OCI-LY1 (cell line): Measurements from ENCODE around the gene PTGS2.

Experiments used
- H2AFZ ChIP-seq: fragments of 200-600 bp; sonication (generic), shearing (Covaris generic); 2 replicates; pipeline ENCODE4 v1.6.0; 2014; ENCODE audit warnings: antibody characterized with exemption, mild to moderate bottlenecking, low read length
- H3F3A ChIP-seq: fragments of 200-600 bp; sonication (generic), shearing (Covaris generic); 2 replicates; pipeline ENCODE4 v1.6.0; 2014; ENCODE audit warnings: mild to moderate bottlenecking, antibody characterized with exemption, low read length, moderate library complexity; ENCODE audit not compliant: insufficient read depth
- H3K27ac ChIP-seq: fragments of 200-600 bp; sonication (generic); 2 replicates; pipeline ENCODE4 v1.5.1; 2014; ENCODE audit warnings: low read length, mixed run types, mild to moderate bottlenecking, low read depth; ENCODE audit not compliant: poor library complexity, severe bottlenecking
- H3K27me3 ChIP-seq: fragments of 200-600 bp; sonication (generic); 2 replicates; pipeline ENCODE4 v1.6.0; 2014; ENCODE audit warnings: antibody characterized with exemption, mild to moderate bottlenecking, low read length, moderate library complexity; ENCODE audit not compliant: insufficient read depth
- H3K36me3 ChIP-seq: fragments of 200-600 bp; sonication (generic); 2 replicates; pipeline ENCODE4 v1.6.1; 2014; ENCODE audit warnings: mild to moderate bottlenecking, antibody characterized with exemption, low read length, moderate library complexity, mixed read lengths; ENCODE audit not compliant: insufficient read depth
- H3K4me1 ChIP-seq: fragments of 200-600 bp; sonication (generic); 2 replicates; pipeline ENCODE4 v1.5.1; 2014; ENCODE audit warnings: mild to moderate bottlenecking, low read length, moderate library complexity; ENCODE audit not compliant: insufficient read depth, severe bottlenecking
- H3K4me2 ChIP-seq: fragments of 200-600 bp; sonication (generic), shearing (Covaris generic); 2 replicates; pipeline ENCODE4 v1.6.1; 2014; ENCODE audit warnings: low read length
- H3K4me3 ChIP-seq: fragments of 200-600 bp; sonication (generic); 2 replicates; pipeline ENCODE4 v1.5.1; 2014; ENCODE audit warnings: low read length, low read depth, mild to moderate bottlenecking, mixed read lengths; ENCODE audit not compliant: poor library complexity, severe bottlenecking
- H3K79me2 ChIP-seq: fragments of 200-600 bp; shearing (Covaris generic); 2 replicates; pipeline ENCODE4 v1.6.1; 2016; ENCODE audit warnings: mixed run types, low read length, mixed read lengths; ENCODE audit not compliant: insufficient read depth
- H3K9ac ChIP-seq: fragments of 200-600 bp; sonication (generic), shearing (Covaris generic); 2 replicates; pipeline ENCODE4 v1.6.1; 2014; ENCODE audit warnings: mild to moderate bottlenecking, low read length, mixed read lengths
- H3K9me2 ChIP-seq: fragments of 200-600 bp; sonication (generic), shearing (Covaris generic); 2 replicates; pipeline ENCODE4 v1.6.1; 2014; ENCODE audit warnings: low read depth, mild to moderate bottlenecking, low read length, mixed read lengths
- H3K9me3 ChIP-seq: fragments of 200-600 bp; shearing (Covaris generic); 2 replicates; pipeline ENCODE4 v1.6.1; 2014; ENCODE audit warnings: low read length, mixed read lengths
- H4K20me1 ChIP-seq: fragments of 200-600 bp; sonication (generic), shearing (Covaris generic); 2 replicates; pipeline ENCODE4 v1.6.0; 2016; ENCODE audit warnings: mild to moderate bottlenecking, low read length; ENCODE audit not compliant: insufficient read depth
- CTCF ChIP-seq: fragments of 200-600 bp; sonication (generic), shearing (Covaris generic); IDR thresholded peaks from 2 replicates; pipeline ENCODE4 v1.5.1; 2017; ENCODE audit warnings: mild to moderate bottlenecking, antibody characterized with exemption, low read length, moderate library complexity, mixed read lengths
- EZH2 ChIP-seq: fragments of 200-600 bp; sonication (generic), shearing (Covaris generic); IDR thresholded peaks from 2 replicates; pipeline ENCODE4 v1.8.0; 2017; ENCODE audit warnings: borderline replicate concordance, mixed run types, mild to moderate bottlenecking, antibody characterized with exemption, low read length, moderate library complexity, mixed read lengths

PTGS2 gene

GRCh38 chr1:186679924-186680244 is 339 bp downstream of the PTGS2 start:
- Histone ChIP-seq H3K27me3 (no peaks in the 10 kb centered on the region), H3K9me3 (no peaks in the 10 kb centered on the region), H3K4me2 (no peak overlapping the region), H4K20me1 (no peaks in the 10 kb centered on the region), H3K79me2 (no peaks in the 10 kb centered on the region), H3F3A (no peaks in the 10 kb centered on the region), H3K36me3 (no peaks in the 10 kb centered on the region), H3K9ac (no peak overlapping the region), H3K9me2 (no peaks in the 10 kb centered on the region), H3K4me3 (no peak overlapping the region), H2AFZ (no peak overlapping the region), H3K27ac (no peak overlapping the region), H3K4me1 (no peaks in the 10 kb centered on the region)
- TF ChIP-seq CTCF (no peak), EZH2 (no peak)

- TF ChIP-seq CTCF (no peak), EZH2 (no peak)
- Histone ChIP-seq H3K79me2 (no peaks in the 10 kb centered on the region), H3K9me2 (no peaks in the 10 kb centered on the region), H3K4me3 (no peak overlapping the region), H3K4me1 (no peaks in the 10 kb centered on the region), H3F3A (no peaks in the 10 kb centered on the region), H3K9ac (no peak overlapping the region), H3K9me3 (no peaks in the 10 kb centered on the region), H2AFZ (no peak overlapping the region), H3K4me2 (no peak overlapping the region), H3K36me3 (no peaks in the 10 kb centered on the region), H4K20me1 (no peaks in the 10 kb centered on the region), H3K27ac (no peak overlapping the region), H3K27me3 (no peaks in the 10 kb centered on the region)
Observed at GRCh38 chr1:186678155-186678554, 2.1 kb downstream of the PTGS2 start.

- H3F3A ChIP-seq: no peaks in the 10 kb centered on the region
Observed at GRCh38 chr1:186672596-186672995, 7.6 kb downstream of the PTGS2 start.

More at GRCh38 chr1:186672596-186672995, 7.6 kb downstream of the PTGS2 start:
- Histone ChIP-seq H3K4me3 (no peak overlapping the region), H3K79me2 (no peaks in the 10 kb centered on the region), H3K4me1 (no peaks in the 10 kb centered on the region), H4K20me1 (no peaks in the 10 kb centered on the region), H3K4me2 (no peak overlapping the region), H3K36me3 (no peaks in the 10 kb centered on the region), H3K27me3 (no peaks in the 10 kb centered on the region), H3K27ac (no peak overlapping the region), H3K9me2 (no peaks in the 10 kb centered on the region), H2AFZ (no peak overlapping the region), H3K9me3 (no peaks in the 10 kb centered on the region), H3K9ac (no peak overlapping the region)
- TF ChIP-seq EZH2 (no peak), CTCF (no peak)
